ENCODE data around the gene FLT1.

The FLT1 gene

GRCh38 chr13:28447206-28447605 is 47.7 kb downstream of the FLT1 start:
- peaks cover 89% of the 10 kb centered on the region for H3K36me3 ChIP-seq (ENCODE audit: control insufficient read depth, insufficient read depth, low read length)
- peaks cover 8% of the 10 kb centered on the region for H3K4me1 ChIP-seq (ENCODE audit: control insufficient read depth, insufficient read depth, low read length, poor library complexity, severe bottlenecking)
- no peak overlapping the region for H3K4me3 ChIP-seq (ENCODE audit: extremely low read depth, insufficient read depth, low read length, poor library complexity, severe bottlenecking)
- WGBS, 2 experiments (ENCODE audit: insufficient coverage in 2 of 2) = no CpG with 5 or more reads among the region's 2 CpGs
- peaks cover 11% of the 10 kb centered on the region for H3K9me3 ChIP-seq (ENCODE audit: control insufficient read depth, low read length)
- H3K27ac ChIP-seq (ENCODE audit: low read depth, low read length, severe bottlenecking) = no peak overlapping the region

- Histone ChIP-seq H3K4me1 (ENCODE audit: control insufficient read depth, insufficient read depth, low read length, poor library complexity, severe bottlenecking) (no peaks in the 10 kb centered on the region), H3K4me3 (ENCODE audit: extremely low read depth, insufficient read depth, low read length, poor library complexity, severe bottlenecking) (no peak overlapping the region), H3K9me3 (ENCODE audit: control insufficient read depth, low read length) (peaks cover under 1% of the 10 kb centered on the region), H3K27ac (ENCODE audit: low read depth, low read length, severe bottlenecking) (peak overlapping the region; percentile 41), H3K36me3 (ENCODE audit: control insufficient read depth, insufficient read depth, low read length) (peaks cover 78% of the 10 kb centered on the region)
- 100% methylated on average over 2 of the region's 3 CpGs for WGBS, 2 experiments (ENCODE audit: insufficient coverage in 2 of 2)
Measured at GRCh38 chr13:28442839-28443238, 52.1 kb downstream of the FLT1 start.

- Histone ChIP-seq H3K9me3 (ENCODE audit: control insufficient read depth, low read length) (no peaks in the 10 kb centered on the region), H3K36me3 (ENCODE audit: control insufficient read depth, insufficient read depth, low read length) (peaks cover 80% of the 10 kb centered on the region), H3K4me1 (ENCODE audit: control insufficient read depth, insufficient read depth, low read length, poor library complexity, severe bottlenecking) (no peaks in the 10 kb centered on the region), H3K27ac (ENCODE audit: low read depth, low read length, severe bottlenecking) (no peak overlapping the region), H3K4me3 (ENCODE audit: extremely low read depth, insufficient read depth, low read length, poor library complexity, severe bottlenecking) (no peak overlapping the region)
Measured at GRCh38 chr13:28441529-28441928, 53.4 kb downstream of the FLT1 start.

GRCh38 chr13:28440774-28441504 is 54.0 kb downstream of the FLT1 start:
- peaks cover under 1% of the 10 kb centered on the region for H3K4me1 ChIP-seq (ENCODE audit: control insufficient read depth, insufficient read depth, low read length, poor library complexity, severe bottlenecking)
- WGBS, 2 experiments (ENCODE audit: insufficient coverage in 2 of 2) = 94 to 95% methylated on average over 2 of the region's 4 CpGs
- no peak overlapping the region for H3K27ac ChIP-seq (ENCODE audit: low read depth, low read length, severe bottlenecking)
- H3K4me3 ChIP-seq (ENCODE audit: extremely low read depth, insufficient read depth, low read length, poor library complexity, severe bottlenecking) = no peak overlapping the region
- no peaks in the 10 kb centered on the region for H3K9me3 ChIP-seq (ENCODE audit: control insufficient read depth, low read length)
- peaks cover 83% of the 10 kb centered on the region for H3K36me3 ChIP-seq (ENCODE audit: control insufficient read depth, insufficient read depth, low read length)

- Histone ChIP-seq H3K36me3 (ENCODE audit: control insufficient read depth, insufficient read depth, low read length) (peaks cover 89% of the 10 kb centered on the region), H3K4me1 (ENCODE audit: control insufficient read depth, insufficient read depth, low read length, poor library complexity, severe bottlenecking) (peaks cover 13% of the 10 kb centered on the region), H3K4me3 (ENCODE audit: extremely low read depth, insufficient read depth, low read length, poor library complexity, severe bottlenecking) (no peak overlapping the region), H3K9me3 (ENCODE audit: control insufficient read depth, low read length) (no peaks in the 10 kb centered on the region), H3K27ac (ENCODE audit: low read depth, low read length, severe bottlenecking) (no peak overlapping the region)
- WGBS, 2 experiments (ENCODE audit: insufficient coverage in 2 of 2) = 41 to 44% methylated on average over 4 to 5 of the region's 12 CpGs
Measured at GRCh38 chr13:28438598-28439334, 56.2 kb downstream of the FLT1 start.

- 92 to 93% methylated on average over 5 of the region's 8 CpGs for WGBS, 2 experiments (ENCODE audit: insufficient coverage in 2 of 2)
- H3K9me3 ChIP-seq (ENCODE audit: control insufficient read depth, low read length) = no peaks in the 10 kb centered on the region
- peaks cover 89% of the 10 kb centered on the region for H3K36me3 ChIP-seq (ENCODE audit: control insufficient read depth, insufficient read depth, low read length)
- no peak overlapping the region for H3K4me3 ChIP-seq (ENCODE audit: extremely low read depth, insufficient read depth, low read length, poor library complexity, severe bottlenecking)
- H3K4me1 ChIP-seq (ENCODE audit: control insufficient read depth, insufficient read depth, low read length, poor library complexity, severe bottlenecking) = peaks cover 13% of the 10 kb centered on the region
- H3K27ac ChIP-seq (ENCODE audit: low read depth, low read length, severe bottlenecking) = no peak overlapping the region
Measured at GRCh38 chr13:28438067-28438466, 56.9 kb downstream of the FLT1 start.

GRCh38 chr13:28435917-28436316 is 59.0 kb downstream of the FLT1 start:
- 91 to 92% methylated on average over 5 of the region's 6 CpGs for WGBS, 2 experiments (ENCODE audit: insufficient coverage in 2 of 2)
- Histone ChIP-seq H3K4me3 (ENCODE audit: extremely low read depth, insufficient read depth, low read length, poor library complexity, severe bottlenecking) (no peak overlapping the region), H3K4me1 (ENCODE audit: control insufficient read depth, insufficient read depth, low read length, poor library complexity, severe bottlenecking) (peaks cover 13% of the 10 kb centered on the region), H3K36me3 (ENCODE audit: control insufficient read depth, insufficient read depth, low read length) (peaks cover 93% of the 10 kb centered on the region), H3K9me3 (ENCODE audit: control insufficient read depth, low read length) (no peaks in the 10 kb centered on the region), H3K27ac (ENCODE audit: low read depth, low read length, severe bottlenecking) (no peak overlapping the region)

GRCh38 chr13:28434926-28435325 is 60.0 kb downstream of the FLT1 start:
- Histone ChIP-seq H3K4me3 (ENCODE audit: extremely low read depth, insufficient read depth, low read length, poor library complexity, severe bottlenecking) (no peak overlapping the region), H3K36me3 (ENCODE audit: control insufficient read depth, insufficient read depth, low read length) (peaks cover 97% of the 10 kb centered on the region), H3K9me3 (ENCODE audit: control insufficient read depth, low read length) (no peaks in the 10 kb centered on the region), H3K4me1 (ENCODE audit: control insufficient read depth, insufficient read depth, low read length, poor library complexity, severe bottlenecking) (peaks cover 13% of the 10 kb centered on the region), H3K27ac (ENCODE audit: low read depth, low read length, severe bottlenecking) (no peak overlapping the region)
- 61 to 79% methylated on average over 3 of the region's 4 CpGs for WGBS, 2 experiments (ENCODE audit: insufficient coverage in 2 of 2)

GRCh38 chr13:28432816-28433560 is 61.9 kb downstream of the FLT1 start:
- H3K9me3 ChIP-seq (ENCODE audit: control insufficient read depth, low read length) = no peaks in the 10 kb centered on the region
- H3K4me1 ChIP-seq (ENCODE audit: control insufficient read depth, insufficient read depth, low read length, poor library complexity, severe bottlenecking) = peaks cover 13% of the 10 kb centered on the region
- peak overlapping the region; percentile 20 for H3K27ac ChIP-seq (ENCODE audit: low read depth, low read length, severe bottlenecking)
- H3K36me3 ChIP-seq (ENCODE audit: control insufficient read depth, insufficient read depth, low read length) = peaks cover 91% of the 10 kb centered on the region
- 89 to 100% methylated on average over 2 to 3 of the region's 11 CpGs for WGBS, 2 experiments (ENCODE audit: insufficient coverage in 2 of 2)
- no peak overlapping the region for H3K4me3 ChIP-seq (ENCODE audit: extremely low read depth, insufficient read depth, low read length, poor library complexity, severe bottlenecking)

- no peak overlapping the region for H3K27ac ChIP-seq (ENCODE audit: low read depth, low read length, severe bottlenecking)
- H3K36me3 ChIP-seq (ENCODE audit: control insufficient read depth, insufficient read depth, low read length) = peaks cover 82% of the 10 kb centered on the region
- H3K4me1 ChIP-seq (ENCODE audit: control insufficient read depth, insufficient read depth, low read length, poor library complexity, severe bottlenecking) = peaks cover 15% of the 10 kb centered on the region
- H3K9me3 ChIP-seq (ENCODE audit: control insufficient read depth, low read length) = no peaks in the 10 kb centered on the region
- no peak overlapping the region for H3K4me3 ChIP-seq (ENCODE audit: extremely low read depth, insufficient read depth, low read length, poor library complexity, severe bottlenecking)
- 34 to 37% methylated on average over 3 to 4 of the region's 10 CpGs for WGBS, 2 experiments (ENCODE audit: insufficient coverage in 2 of 2)
Measured at GRCh38 chr13:28429685-28430290, 65.1 kb downstream of the FLT1 start.

Measured in mesodermal cell (in vitro differentiated cells).